HuH-7 (cell line): ENCODE measurements around the gene ZNF217.
"Not testable (repeated sequence)": the region's sequence is repeated elsewhere in the genome, so short reads cannot be mapped to it uniquely, and the experiment has no call there.

Experiments
- DNase-seq: peaks from one replicate; pipeline ENCODE4 v3.0.0; 2011; ENCODE audit warnings: low spot score

Gene ZNF217

GRCh38 chr20:53583660-53584549 is 9.7 kb downstream of the ZNF217 start:
- DNase-seq, result not testable (repeated sequence)

DNA sequence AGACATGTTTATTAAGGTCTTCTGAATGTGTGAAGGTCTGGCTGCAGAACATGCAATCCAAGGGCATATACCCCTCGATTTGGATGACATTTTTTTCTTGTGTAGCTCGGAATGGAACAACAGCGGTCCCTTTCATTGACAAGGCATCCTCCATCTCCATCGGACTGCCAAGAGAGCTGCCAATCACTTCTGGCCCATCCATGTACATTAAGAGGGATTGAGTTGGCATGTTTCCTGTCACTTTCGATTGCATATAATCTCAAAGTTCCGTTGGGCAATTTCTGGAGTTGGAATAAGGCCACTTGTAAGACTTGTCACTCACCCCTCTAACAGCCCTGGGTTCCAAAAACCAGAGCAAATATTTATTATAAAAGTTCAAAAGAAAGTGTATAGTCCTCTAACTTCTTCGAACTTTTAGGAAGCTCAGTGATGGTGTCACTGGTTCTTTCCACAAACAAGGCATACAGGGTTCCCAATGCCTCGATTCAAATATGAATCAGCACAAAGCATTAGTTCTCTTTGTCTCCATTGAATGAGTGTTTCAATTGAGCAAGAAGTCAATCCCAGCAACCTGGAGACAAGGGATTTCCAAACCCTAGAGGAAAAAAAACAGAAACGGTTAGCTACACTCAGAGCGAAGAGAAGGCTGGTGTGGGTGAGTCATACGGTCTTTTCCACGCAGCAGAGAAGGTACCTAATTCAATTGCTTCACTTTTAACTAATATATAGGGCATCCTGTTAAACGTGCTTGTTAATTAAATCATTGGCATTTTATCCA is 10.9 kb downstream of the ZNF217 start:
- DNase-seq, result peak; percentile 47

- no peak for DNase-seq
Observed at GRCh38 chr20:53582251-53582570, 11.4 kb downstream of the ZNF217 start.

GRCh38 chr20:53581444-53582250 is 12.0 kb downstream of the ZNF217 start:
- no peak for DNase-seq

GRCh38 chr20:53580376-53581111 is 13.1 kb downstream of the ZNF217 start:
- DNase-seq, result no peak

- peak; percentile 68 for DNase-seq
Observed at GRCh38 chr20:53579581-53580375, 13.9 kb downstream of the ZNF217 start.

DNA sequence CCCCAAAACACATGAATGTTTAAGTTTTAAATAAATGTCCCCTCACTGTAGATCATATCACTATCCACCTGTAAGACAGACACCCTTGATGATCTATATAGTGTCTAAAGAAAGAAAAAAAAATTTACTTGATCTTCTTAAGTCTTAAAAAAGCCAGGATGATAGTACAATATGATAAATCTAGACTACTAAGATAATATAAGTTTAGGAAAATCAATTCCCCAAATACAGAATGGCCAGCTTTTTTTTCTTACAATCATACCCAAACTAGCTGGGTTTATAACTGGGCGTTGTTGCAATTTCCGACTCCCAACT is 14.4 kb downstream of the ZNF217 start:
- DNase-seq, result no peak

GRCh38 chr20:53578492-53579222 is 15.0 kb downstream of the ZNF217 start:
- DNase-seq, result peak; percentile 71

GRCh38 chr20:53576586-53577318 is 16.9 kb downstream of the ZNF217 start:
- DNase-seq, result no peak

DNA sequence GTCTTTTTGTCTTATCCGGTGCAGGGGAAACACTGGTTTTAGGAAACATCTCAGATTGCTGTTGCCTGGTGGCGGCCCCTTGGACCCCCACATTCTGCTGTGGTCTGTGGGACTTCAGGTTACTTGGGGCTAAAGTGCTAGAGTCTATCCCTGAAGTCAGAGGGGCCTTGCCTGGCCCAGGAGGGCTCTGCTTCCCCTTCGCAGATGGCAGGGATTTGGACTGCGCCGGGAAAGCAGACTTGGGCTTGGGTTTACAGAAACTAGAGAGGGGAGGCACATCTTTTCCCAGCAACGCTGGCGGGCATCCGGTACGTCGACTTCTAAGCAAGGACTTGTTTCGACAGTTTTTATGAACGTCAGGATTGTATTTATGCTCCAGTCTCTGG is 17.5 kb downstream of the ZNF217 start:
- no peak for DNase-seq

GRCh38 chr20:53575481-53576194 is 18.0 kb downstream of the ZNF217 start:
- DNase-seq, result no peak

- DNase-seq, result no peak
Observed at GRCh38 chr20:53574819-53575218, 18.8 kb downstream of the ZNF217 start.

DNA sequence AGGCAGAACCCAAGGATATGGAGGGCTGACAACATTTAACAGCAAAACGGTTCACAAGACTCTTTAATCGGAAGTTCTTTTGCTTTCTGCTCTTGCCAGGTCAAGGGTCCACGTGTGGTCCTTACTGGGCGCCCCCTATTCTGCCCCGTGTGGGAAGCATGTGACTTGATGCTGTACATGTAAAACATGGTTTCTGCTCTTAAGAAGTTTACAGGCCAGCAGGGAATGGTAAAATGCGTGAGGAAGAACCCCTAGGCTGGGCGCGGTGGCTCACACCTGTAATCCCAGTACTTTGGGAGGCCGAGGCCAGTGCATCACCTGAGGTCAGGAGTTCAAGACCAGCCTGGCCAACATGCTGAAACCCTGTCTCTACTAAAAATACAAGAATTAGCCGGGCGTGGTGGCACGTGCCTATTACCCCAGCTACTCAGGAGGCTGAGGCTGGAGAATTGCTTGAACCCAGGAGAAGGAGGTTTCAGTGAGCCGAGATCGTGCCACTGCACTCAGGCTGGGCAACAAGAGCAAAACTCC is 19.3 kb downstream of the ZNF217 start:
- DNase-seq, result no peak

DNA sequence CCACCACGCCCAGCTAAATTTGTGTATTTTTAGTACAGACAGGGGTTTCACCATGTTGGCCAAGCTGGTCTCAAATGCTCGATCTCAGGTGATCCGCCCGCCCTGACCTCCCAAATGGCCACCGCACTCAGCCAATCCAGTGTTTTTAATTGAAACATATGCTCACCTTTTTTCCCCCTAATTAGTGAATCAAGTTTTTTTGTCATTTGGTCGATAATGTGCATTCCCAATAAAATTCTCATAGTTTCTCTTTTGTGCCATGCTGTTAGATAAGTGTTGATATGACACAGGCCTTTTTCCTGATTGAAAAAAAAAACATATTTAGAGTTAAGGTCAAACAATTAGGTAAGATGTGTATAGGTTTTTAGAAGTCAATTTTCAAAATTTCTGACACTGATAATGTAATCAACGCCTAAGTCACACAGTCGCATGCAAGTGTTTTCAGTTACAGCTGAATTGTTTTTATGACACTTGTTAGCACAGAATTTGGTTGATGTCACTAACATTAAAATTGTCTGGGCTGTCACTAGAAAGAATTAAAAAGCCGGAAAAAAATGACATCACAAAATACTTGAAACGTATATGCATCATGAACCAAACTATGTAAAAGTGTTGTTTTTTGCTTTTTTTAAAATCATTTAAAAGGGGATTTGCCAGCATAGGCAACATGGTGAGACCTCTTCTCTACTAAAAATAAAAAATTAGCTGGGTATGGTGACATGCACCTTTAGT is 21.9 kb downstream of the ZNF217 start:
- no peak for DNase-seq

DNA sequence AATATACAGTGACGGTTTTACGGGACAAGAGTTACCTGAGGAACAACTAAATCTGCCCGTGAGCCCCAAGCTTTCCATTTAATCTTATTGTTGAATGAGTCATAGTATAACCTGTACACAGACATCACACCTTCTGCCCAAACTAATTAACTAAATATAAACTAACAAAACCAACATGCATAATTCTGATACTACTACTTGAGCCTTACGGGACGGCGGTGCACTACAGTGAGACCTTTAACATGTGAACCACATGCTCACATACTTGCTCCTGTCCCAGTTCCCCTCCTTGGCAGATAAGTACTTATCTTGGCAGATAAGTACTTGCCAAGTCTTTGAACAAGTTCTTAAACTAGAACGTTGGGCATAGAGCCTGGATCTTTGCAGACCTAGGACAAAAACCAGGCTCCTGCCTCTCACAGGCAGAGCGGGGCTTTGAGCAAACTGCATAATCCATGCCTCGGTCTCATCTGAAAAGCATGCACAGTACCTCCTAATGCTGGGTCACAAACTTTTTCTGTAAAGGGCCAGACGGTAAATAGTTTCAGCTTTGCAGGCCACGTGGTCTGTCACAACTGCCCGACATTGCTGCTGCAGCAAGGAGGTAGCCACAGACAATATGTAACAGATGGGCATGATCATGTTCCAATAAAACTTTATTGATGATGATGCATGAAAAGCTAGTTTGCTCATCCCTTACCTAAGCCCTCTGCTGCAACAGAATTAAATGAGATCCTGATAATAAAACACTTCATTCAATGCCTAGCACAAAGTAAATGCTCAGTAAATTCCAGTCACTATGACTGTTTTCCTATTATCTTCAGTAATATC is 23.0 kb downstream of the ZNF217 start:
- no peak for DNase-seq

DNA sequence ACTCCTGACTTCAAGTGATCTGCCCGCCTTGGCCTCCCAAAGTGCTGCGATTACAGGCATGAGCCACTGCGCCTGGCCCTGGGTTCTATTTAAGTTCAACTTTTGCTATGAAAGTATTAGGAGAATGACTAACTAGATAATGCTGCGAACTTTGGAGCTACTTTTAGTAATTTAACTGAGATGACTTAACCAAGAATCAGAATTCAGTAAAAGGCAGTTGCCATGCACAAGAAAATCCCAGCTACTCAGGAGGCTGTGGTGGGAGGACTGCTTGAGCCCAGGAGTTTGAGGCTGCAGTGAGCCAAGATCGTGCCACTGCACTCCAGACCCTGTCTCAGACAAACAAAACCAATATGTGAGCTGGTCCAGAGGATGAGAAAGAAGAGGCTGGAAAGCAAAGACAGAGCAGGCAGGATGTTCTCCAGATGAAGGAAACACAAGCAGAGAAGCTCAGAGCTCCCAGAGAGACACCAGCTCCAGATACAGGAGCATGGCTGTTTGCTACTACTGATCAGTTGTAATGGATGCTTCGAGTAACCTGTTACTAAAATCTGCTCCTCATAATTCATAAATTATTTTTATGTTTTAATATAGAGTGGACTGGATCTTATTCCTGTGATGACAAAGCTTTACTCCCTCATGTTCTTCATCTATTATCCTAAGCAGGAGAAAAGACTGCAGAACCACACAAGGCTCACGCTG is 23.9 kb downstream of the ZNF217 start:
- no peak for DNase-seq

- no peak for DNase-seq
Observed at GRCh38 chr20:53569005-53569404, 24.6 kb downstream of the ZNF217 start.
